KG1 (cell line): ENCODE data around the gene C10orf67.
"Not testable (repeated sequence)": the region's sequence is repeated elsewhere in the genome, so short reads cannot be mapped to it uniquely, and the experiment has no call there.

Experiments
- DNase-seq: peaks from one replicate; lab custom pipeline; 2025; lab: John Stamatoyannopoulos, UW

The C10orf67 gene

GRCh38 chr10:23362069-23362830 is 17.7 kb upstream of the C10orf67 start:
- no peak for DNase-seq

DNA sequence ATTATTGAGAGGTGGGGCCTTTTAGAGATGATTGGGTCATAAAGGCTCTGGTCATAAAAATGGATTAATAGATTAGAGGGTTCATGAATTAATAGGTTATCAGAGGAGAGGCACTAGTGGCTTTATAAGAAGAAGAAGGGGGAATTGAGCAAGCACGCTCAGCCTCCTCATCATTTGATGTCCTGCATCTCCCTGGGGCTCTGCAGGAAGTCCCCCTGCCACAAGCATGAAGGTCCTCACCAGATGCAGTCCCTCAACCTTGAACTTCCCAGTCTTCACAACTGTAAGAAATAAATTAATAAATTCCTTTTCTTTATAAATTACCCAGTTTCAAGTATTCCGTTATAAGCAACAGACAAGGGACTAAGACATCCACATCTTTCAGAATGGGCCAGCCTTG is 17.1 kb upstream of the C10orf67 start:
- DNase-seq: no peak

DNA sequence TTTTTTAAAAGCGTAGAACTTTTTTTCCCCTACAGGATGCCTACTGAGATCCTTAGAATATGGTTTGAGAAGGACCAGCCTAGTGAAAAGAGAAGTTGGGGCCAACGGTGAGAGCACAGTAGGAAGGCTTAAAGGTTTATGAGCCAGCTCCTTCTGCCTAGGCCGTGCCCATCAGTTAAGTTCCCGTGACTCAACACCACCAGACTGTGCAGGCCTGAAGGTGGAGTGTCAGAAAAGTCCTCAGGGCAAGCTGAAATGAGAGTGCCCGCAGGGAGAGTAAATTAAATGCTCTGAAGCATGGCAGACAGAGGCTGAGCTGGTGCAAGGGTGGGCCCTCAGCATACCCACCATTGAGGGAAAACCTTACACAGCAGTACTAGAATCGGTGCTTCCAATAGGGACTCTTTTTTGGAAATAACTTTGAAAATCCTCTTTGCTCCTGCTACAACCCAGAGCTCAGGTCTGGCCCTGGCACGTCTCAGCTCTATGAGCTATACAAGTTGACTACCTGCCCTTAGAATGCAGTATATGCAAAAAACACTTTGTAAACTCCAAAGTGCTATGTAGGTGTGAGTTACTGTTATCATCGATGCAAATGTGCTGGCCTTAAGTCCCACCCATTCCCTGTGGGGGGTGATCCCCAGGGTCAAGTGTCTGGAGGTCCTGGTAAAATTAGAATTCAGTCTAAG is 15.2 kb upstream of the C10orf67 start:
- no peak for DNase-seq

DNA sequence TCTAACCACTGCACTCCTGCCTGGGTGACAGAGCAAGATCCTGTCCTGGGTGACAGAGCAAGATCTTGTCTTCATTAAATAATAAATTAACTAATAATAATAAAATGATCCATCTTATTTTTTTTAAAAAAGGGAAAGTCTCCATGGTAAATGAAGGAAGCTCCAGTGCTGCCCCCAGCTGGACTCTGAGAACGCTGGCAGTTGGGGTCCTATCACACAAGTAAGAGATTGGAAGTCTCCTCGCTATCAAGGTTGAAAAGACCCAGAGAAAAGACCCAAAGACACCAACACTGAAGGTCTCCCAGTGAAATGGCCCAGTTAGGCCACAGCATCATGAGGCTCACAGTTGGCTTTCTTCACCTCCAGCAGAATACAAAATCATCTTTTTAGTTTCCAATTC is 13.8 kb upstream of the C10orf67 start:
- no peak for DNase-seq

- no peak for DNase-seq
Observed at GRCh38 chr10:23354630-23355279, 10.2 kb upstream of the C10orf67 start.

DNA sequence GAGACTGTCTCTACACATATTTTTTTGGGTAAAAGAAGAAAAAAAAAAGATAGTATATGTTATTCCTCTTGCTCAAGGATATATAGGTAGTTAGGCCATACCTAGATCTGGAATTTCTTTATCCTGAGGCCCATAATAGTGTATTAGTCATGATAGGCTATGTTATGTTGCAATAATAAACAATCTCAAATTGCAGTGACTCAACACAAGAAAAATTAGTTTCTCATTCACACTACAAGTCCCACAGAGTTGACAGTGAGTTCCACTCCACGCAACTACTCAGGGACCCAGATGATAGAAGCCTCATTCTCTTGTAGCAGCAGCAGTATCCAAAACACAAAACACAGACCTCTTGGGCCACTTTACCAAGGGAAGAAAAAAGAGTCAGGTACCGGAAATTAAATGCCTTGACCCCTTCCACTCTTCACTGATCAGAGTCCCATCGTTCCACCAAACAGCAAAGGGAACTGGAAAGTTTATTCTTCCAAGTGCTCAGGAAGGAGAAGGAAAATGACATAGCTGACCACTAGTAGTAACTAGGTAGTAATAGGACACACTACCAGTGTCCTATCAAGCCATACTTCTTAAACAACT is 7.4 kb upstream of the C10orf67 start:
- DNase-seq: no peak

- DNase-seq: not testable (repeated sequence)
Observed at GRCh38 chr10:23350706-23351105, 6.1 kb upstream of the C10orf67 start.

- no peak for DNase-seq
Observed at GRCh38 chr10:23345861-23346260, 1.3 kb upstream of the C10orf67 start.

- DNase-seq: no peak
Observed at GRCh38 chr10:23343591-23344240, 881 bp downstream of the C10orf67 start.

GRCh38 chr10:23342213-23342884 is 2.2 kb downstream of the C10orf67 start:
- no peak for DNase-seq

DNA sequence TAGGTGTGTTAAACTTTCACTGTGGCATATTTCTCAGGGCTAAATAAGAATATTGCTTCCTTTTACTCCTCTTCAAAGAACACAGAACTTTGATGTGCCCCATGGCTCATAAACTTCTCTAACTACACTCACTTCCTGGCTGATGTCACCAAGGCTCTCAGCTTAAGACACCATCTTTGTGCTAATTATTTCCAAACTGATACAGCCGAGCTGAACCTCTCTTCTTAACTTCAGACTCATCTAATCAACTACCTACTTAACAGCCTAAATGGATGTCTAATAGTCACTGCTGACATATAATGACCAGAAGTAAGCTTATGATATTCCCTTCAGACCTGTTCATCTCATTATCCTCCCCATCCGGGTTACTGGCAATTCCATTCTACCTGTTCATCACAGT is 3.6 kb downstream of the C10orf67 start:
- DNase-seq: no peak

DNA sequence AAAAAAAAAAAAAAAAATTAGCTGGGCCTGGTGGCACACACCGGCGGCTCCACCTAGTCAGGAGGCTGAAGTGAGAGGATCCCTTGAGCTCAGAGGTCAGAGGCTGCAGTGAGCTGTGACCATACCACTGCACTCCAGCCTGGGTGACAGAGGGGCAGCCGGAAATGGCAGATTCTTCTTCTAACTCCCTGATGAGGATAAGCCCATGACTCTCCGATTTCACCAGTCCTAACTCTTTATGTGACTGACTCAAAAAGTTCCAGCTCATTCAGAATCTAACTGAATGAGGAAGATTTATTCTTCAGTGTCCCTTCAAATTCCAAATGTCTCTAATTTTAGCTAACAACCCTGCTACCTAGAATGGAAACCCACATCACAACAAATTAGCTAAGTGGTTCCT is 4.2 kb downstream of the C10orf67 start:
- no peak for DNase-seq

- DNase-seq: no peak
Observed at GRCh38 chr10:23338886-23339285, 5.7 kb downstream of the C10orf67 start.

GRCh38 chr10:23338155-23338828 is 6.3 kb downstream of the C10orf67 start:
- no peak for DNase-seq

GRCh38 chr10:23337616-23338015 is 7.0 kb downstream of the C10orf67 start:
- DNase-seq: no peak

DNA sequence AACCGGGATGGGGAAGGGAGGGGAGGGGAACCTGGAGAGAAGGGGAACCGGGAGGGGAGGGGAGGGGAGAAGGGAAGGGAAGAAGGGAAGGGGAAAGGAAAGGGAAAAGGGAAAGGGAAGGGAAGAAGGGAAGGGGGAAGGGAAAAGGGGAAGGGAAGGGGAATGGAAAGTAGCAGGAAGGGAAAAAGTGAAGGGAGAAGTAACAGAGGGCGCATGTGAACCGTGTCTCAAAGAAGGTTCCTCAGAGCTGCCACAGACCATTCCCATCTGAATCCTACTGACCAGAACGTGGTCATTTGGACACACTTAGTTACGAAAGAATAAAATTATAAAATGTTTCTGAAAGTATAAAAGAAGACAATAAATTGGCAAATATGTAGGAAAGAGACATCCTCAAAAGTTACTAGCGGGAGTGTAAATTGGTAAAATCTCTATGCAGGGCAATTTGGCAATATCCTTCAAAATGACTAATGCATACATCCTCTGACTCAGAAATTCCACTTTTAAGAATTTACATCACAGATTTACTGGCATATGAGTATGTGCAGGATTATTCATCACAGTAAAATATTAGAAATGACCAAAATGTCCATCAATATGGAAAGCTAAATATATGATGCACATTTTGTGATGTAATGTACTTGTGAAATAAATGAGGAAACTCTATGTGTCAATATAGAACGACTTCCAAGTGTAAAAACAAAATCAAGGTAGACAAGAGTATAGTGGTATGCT is 12.9 kb downstream of the C10orf67 start:
- no peak for DNase-seq

DNA sequence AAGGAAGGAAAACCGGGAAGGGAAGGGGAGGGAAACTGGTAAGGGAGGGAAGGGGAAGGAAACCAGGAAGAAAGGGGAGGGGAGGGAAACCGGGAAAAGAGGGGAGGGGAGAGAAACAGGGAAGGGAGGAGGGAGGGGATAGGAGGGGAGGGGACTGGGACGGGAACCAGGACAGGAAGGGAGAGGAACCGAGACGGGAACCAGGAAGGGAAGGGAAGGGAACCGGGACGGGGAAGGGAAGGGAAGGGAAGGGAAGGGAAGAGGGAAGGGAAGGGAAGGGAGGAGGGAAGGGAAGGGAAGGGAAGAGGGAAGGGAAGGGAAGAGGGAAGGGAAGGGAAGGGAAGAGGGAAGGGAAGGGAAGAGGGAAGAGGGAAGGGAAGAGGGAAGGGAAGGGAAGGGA is 13.6 kb downstream of the C10orf67 start:
- no peak for DNase-seq

GRCh38 chr10:23326544-23327307 is 17.9 kb downstream of the C10orf67 start:
- no peak for DNase-seq

DNA sequence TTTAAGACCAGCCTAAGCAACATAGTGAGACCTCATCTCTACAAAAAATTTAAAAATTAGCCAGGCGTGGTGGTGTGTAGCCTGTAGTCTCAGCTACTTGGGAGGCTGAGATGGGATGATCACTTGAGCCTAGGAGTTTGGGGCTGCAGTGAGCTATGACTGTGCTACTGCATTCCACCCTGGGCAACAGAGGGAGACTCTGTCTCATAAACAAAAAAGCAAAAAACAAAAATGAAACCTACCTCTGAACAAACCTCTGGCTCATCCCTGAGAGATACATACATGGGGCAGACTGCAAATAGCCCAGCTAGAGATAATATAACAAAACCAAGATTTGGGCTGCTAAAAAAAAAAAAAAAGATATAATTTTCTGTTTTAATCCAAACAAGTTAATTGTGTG is 19.5 kb downstream of the C10orf67 start:
- DNase-seq: no peak

DNA sequence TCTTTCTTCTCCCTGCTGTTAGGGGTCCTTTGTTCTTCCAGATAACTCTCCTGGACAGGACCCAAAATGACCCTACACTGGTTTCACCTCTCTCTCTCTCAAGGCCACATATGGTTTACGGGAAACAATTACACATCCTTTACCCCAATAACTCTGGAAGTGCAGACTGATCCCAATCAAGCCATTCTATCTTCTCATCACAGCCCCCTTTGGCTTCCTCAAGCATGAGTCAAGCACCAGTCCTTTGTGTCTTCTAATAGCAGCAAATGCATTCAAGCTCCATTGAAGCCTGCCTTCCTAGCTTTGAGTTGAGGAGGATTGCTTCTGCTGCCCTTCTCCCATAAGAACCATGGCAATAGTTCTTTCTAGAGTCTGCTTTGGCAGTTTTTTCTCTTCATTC is 20.2 kb downstream of the C10orf67 start:
- DNase-seq: no peak
